ENCODE measurements around the gene HTRA1. TPM values are rescaled to one million over a fixed set of nuclear protein-coding genes. Genes with fewer than 3 reads are reported as not detected.

The HTRA1 gene
- total and polyA plus RNA-seq, 10 donors, result 18.3 to 63.7 (median 35.3) TPM

GRCh38 chr10:122494173-122494820 is 32.9 kb downstream of the HTRA1 start:
- H3K4me3 ChIP-seq, result no peak overlapping the region
- no peaks in the 10 kb centered on the region for H3K9me3 ChIP-seq
- peaks cover 0 to 25% (median 4%) of the 10 kb centered on the region in 6 donors for H3K4me1 ChIP-seq
- H3K27me3 ChIP-seq (replicated peaks in 1 of 7), result peaks cover 0 to 46% (median 0%) of the 10 kb centered on the region in 7 donors
- TF ChIP-seq CTCF (IDR thresholded peaks at IDR 0.05 in 8 of 11, conservative IDR thresholded peaks at IDR 0.05 in 3 of 11) (no peak), POLR2AphosphoS5 (IDR thresholded peaks at IDR 0.05) (no peak), POLR2A (IDR thresholded peaks at IDR 0.05) (no peak)
- intact Hi-C loops (cut with DNase I; ENCODE audit: low total_unique reads), result no loop called here
- WGBS, 5 donors, result 49 to 77% (median 67%) methylated on average over 16 to 20 of the region's 20 CpGs
- no peaks in the 10 kb centered on the region for H3K36me3 ChIP-seq
- H3K27ac ChIP-seq, result peak overlapping the region in 2 of 8 donors; percentile 13 to 50
- DNase-seq, result no peak

- peaks cover 0 to 25% (median 4%) of the 10 kb centered on the region in 6 donors for H3K4me1 ChIP-seq
- intact Hi-C loops (cut with DNase I; ENCODE audit: low total_unique reads), result no loop called here
- WGBS, 5 donors, result 87 to 99% (median 88%) methylated on average over 12 to 14 of the region's 14 CpGs
- no peak overlapping the region for H3K4me3 ChIP-seq
- TF ChIP-seq POLR2A (IDR thresholded peaks at IDR 0.05) (no peak), POLR2AphosphoS5 (IDR thresholded peaks at IDR 0.05) (no peak), CTCF (IDR thresholded peaks at IDR 0.05 in 8 of 11, conservative IDR thresholded peaks at IDR 0.05 in 3 of 11) (no peak)
- H3K36me3 ChIP-seq, result no peaks in the 10 kb centered on the region
- no peak for DNase-seq
- peak overlapping the region in 2 of 8 donors; percentile 13 to 50 for H3K27ac ChIP-seq
- H3K27me3 ChIP-seq (replicated peaks in 1 of 7), result peaks cover 0 to 46% (median 0%) of the 10 kb centered on the region in 7 donors
- H3K9me3 ChIP-seq, result no peaks in the 10 kb centered on the region
Observed at GRCh38 chr10:122494833-122495232, 33.5 kb downstream of the HTRA1 start.

GRCh38 chr10:122495406-122496340 is 34.3 kb downstream of the HTRA1 start:
- Histone ChIP-seq H3K9me3 (no peaks in the 10 kb centered on the region), H3K36me3 (no peaks in the 10 kb centered on the region), H3K4me3 (no peak overlapping the region), H3K27ac (peak overlapping the region in 2 of 8 donors; percentile 13 to 50), H3K4me1 (peaks cover 0 to 25% (median 4%) of the 10 kb centered on the region in 6 donors), H3K27me3 (replicated peaks in 1 of 7) (peaks cover 0 to 42% (median 0%) of the 10 kb centered on the region in 7 donors)
- no peak for DNase-seq
- WGBS, 5 donors, result 42 to 57% (median 54%) methylated on average over 12 of the region's 12 CpGs
- intact Hi-C loops (cut with DNase I; ENCODE audit: low total_unique reads), result no loop called here
- TF ChIP-seq CTCF (IDR thresholded peaks at IDR 0.05 in 8 of 11, conservative IDR thresholded peaks at IDR 0.05 in 3 of 11), result no peak
- no peak for TF ChIP-seq POLR2AphosphoS5 (IDR thresholded peaks at IDR 0.05)
- TF ChIP-seq POLR2A (IDR thresholded peaks at IDR 0.05), result no peak

- 84 to 97% (median 93%) methylated on average over 2 of the region's 2 CpGs for WGBS, 5 donors
- DNase-seq, result no peak
- no peak for TF ChIP-seq POLR2AphosphoS5 (IDR thresholded peaks at IDR 0.05)
- no peak for TF ChIP-seq CTCF (IDR thresholded peaks at IDR 0.05 in 8 of 11, conservative IDR thresholded peaks at IDR 0.05 in 3 of 11)
- TF ChIP-seq POLR2A (IDR thresholded peaks at IDR 0.05), result no peak
- H3K4me3 ChIP-seq, result no peak overlapping the region
- H3K9me3 ChIP-seq, result no peaks in the 10 kb centered on the region
- intact Hi-C loops (cut with DNase I; ENCODE audit: low total_unique reads), result no loop called here
- peaks cover 0 to 12% (median 2%) of the 10 kb centered on the region in 6 donors for H3K4me1 ChIP-seq
- H3K27ac ChIP-seq, result no peak overlapping the region
- H3K36me3 ChIP-seq, result no peaks in the 10 kb centered on the region
- H3K27me3 ChIP-seq (replicated peaks in 1 of 7), result peaks cover 0 to 31% (median 0%) of the 10 kb centered on the region in 7 donors
Observed at GRCh38 chr10:122497241-122497640, 35.9 kb downstream of the HTRA1 start.
